GM18499 (cell line): ENCODE data around the gene ALK.

Experiments used
- ATAC-seq: cut with Tn5 transposase; IDR thresholded peaks from one replicate; pipeline ENCODE4 v1.9.1; 2021; ENCODE audit warnings: moderate number of reproducible peaks; ENCODE audit not compliant: insufficient read depth, unreplicated experiment

The ALK gene

GRCh38 chr2:29196792-29197788, 724.3 kb downstream of the ALK start:
- ATAC-seq = no peak

DNA sequence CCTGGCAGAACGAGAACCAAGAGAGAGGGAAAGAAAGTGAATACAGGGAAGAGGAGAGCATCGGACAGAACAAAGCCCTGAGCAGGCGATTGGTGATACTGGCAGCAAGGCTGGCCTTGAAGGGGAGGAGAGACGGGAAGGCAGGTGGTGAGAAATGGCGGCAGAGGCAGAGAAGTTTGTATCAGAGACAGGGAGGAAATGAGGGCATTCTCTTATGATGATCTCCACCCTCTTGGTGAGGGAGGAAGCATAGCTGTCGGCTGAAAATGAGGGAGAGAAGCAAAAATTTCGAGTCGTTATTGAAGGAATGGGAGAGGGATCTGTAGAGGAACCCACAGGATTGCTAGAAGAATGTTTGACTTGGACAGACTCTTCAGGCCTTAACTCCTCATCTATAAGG, 725.6 kb downstream of the ALK start:
- no peak for ATAC-seq

DNA sequence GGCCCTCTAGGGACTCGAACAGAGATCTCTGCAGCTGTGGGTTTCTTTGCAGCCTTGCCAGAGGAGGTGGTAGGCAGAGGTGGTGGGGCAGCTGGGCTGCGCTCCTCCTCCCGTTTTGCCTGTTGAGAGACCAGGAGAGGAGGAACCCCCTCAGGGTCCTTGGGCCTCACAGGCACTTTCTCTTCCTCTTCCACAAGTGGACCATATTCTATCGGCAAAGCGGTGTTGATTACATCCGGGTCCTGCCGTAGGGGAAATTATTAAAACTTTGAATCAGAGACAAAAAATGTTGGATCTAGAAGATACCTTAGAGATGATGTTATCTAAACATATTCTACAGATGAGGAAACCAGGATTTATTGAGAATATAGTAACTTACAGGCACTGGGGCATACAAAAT, 727.7 kb downstream of the ALK start:
- ATAC-seq = no peak

GRCh38 chr2:29193111-29193510, 728.3 kb downstream of the ALK start:
- no peak for ATAC-seq

GRCh38 chr2:29192526-29192925, 728.9 kb downstream of the ALK start:
- no peak for ATAC-seq

GRCh38 chr2:29191817-29192216, 729.6 kb downstream of the ALK start:
- no peak for ATAC-seq

DNA sequence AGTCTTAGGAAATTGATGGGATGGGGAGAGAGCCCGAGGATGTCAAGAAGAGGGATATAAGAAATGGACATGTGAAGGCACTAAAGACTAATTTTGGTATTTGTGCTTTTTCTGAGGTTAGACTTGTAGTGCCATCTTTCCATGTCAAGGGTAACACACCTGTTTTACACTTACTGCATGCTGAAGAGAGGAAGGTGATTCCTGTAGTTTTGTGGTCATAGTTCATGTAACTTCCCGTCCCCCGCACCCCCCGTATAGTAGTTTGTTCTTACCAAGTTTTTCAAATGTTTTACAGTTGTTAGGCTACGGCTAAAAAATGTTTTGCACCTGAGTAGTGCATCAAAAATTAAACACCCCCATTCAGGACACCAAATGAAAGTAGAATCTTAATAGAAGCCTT, 732.3 kb downstream of the ALK start:
- ATAC-seq = no peak

- no peak for ATAC-seq
These were observed 733.5 kb downstream of the ALK start for GRCh38 chr2:29187926-29188325.

- no peak for ATAC-seq
These were observed 734.6 kb downstream of the ALK start for GRCh38 chr2:29186817-29187216.

DNA sequence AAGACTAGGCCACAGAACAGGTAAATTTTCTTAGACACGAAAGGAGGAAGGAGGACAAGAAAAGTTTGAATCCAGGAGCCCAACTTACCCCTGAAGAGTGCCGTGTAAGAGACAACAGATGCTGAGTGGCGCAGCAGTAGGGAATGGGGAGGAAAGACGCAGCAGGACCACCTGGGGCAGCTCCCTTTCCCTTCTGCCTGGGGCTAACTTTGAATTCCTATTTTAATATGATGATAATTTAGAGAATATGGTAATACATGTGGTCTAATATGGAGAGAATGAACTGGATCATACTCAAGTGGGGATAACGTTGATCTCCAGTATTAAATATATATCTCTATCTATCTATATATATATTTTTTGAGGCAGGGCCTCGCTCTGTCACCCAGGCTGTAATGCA, 736.9 kb downstream of the ALK start:
- no peak for ATAC-seq

- no peak for ATAC-seq
These were observed 738.5 kb downstream of the ALK start for GRCh38 chr2:29182920-29183319.

GRCh38 chr2:29182334-29182733, 739.1 kb downstream of the ALK start:
- no peak for ATAC-seq

DNA sequence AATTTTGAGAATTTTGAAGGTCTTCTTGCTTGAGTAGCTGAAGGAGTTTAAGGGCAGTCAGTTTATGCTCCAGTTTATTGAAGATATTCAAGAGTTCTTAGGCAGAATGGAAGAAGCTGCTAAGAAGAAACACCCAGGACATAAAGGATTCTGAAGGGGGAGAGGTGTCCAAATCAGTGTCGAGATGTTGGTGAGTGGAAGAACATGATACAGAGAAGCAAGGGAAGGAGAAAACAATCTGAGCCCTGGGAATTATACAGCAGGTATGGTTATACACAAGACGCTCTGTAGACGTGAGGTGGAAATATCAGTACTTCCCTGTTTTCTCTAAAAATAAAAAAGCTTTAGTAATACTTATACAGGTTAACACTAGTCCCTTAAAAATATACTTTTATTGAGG, 746.0 kb downstream of the ALK start:
- ATAC-seq = no peak

DNA sequence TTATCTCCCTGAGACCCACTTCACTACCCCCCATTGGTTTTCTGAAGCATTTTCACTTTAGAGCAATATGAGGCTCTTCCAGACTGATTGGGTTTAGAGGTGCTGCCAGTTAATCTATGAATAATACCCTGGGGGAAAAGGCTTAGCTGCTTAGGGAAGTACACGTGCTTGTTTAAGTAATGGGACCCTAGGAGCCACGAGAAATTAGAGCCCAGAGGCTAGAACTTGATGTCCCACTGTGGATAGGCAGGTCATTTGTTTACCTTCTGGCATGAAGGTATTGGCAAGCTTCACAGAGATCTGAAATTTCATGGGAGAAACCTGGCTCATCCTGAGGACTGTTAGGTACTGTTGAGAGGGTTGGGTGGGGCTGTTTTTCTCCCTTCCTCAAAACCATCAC, 746.4 kb downstream of the ALK start:
- no peak for ATAC-seq

DNA sequence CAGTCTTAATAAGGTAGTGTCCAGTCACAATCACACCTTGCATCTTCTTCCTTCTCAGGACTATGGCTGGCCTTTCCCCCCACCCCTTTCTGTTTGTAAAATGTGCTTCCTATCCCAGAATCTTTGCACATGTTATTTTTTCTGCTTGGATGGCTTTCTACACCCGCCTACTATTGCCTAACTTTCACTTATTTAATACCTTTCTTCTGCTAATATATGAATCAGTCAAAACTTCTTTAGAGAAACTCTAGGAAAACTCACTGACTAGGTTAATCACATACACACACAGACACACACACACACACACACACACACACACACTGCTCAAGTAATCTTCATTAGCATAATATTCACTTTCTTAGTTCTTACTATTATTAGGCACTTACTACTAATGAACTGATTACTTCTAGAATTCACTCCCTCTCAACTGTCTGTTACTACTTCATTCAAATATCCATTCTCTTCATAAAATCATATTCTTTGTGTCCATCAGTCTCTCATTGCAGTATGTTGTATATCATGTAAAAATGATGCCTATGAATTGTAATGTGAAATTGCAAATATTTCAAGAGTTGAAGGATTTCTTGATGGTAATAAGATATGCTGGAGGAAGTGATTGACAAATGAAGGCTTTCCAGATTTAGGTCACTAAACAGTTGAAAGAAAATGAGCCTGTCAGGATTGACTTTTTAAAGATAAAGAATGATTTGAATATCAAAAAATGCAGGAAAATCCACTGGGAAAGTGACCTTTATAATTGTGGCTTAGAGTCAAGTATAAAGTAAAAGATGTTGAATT, 754.9 kb downstream of the ALK start:
- no peak for ATAC-seq

DNA sequence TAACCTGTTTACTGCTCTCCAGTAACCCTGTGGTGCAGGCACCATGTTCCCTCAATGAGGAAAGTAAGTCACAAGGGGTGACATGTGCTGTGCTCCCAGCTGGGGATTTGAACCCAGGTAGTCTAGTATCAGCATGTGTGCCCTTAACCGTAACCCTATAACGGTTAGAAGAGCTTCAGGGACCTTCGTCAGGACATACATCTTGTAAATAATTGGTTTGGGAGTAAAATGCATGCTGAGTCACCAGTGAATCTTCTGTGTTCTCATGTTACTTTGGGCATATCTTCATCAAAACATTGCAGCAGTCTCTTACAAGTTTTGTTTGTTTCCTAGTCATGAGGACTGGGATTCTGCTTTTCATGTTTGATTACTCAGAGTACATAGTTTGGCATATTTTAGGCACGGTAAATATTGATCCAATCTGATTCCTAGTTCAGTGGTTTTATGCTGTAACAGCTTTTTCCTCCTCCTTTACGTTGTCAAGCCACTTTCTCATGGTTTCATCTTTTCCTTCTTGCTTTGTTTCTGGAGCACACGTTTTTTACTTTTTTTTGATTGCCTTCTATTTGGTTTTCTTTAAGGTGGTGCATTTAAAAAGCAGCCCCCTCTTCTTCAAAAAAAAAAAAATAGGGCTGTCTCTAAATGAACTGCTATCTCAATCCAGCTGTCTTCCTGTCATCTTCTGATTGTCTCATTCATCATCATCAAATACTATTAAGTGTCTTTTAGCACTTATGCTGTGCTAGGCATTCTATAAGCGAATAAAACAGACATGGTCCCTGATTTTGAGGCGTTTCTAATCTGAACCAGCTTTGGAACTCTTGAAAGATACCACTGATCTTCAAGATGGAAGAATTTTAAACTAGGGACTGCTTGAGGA, 755.8 kb downstream of the ALK start:
- ATAC-seq = no peak

GRCh38 chr2:29164091-29164846, 757.1 kb downstream of the ALK start:
- ATAC-seq = no peak

- ATAC-seq = no peak
These were observed 759.0 kb downstream of the ALK start for GRCh38 chr2:29162204-29162928.

DNA sequence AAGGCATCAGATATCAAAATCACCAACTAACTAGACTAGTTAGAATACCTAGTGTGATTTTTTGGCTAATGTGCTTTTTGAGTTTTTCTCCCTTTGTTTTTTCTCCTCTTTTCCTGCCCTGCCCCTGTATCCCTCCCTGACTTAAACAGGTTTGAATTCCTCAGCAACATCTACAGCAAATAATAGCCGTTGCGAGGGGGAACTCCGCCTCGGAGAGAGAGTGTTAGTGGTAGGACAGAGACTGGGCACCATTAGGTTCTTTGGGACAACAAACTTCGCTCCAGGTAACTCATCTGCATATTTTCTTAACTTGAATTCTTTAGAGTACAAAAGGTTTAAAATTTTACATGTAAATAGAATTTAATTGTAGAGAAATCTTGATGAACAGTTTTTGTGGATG, 761.2 kb downstream of the ALK start:
- ATAC-seq = no peak
